GM19468 (cell line): ENCODE data around the gene XRCC5.
"Not testable (repeated sequence)": the region's sequence is repeated elsewhere in the genome, so short reads cannot be mapped to it uniquely, and the experiment has no call there.

Experiments used
- ATAC-seq: cut with Tn5 transposase; IDR thresholded peaks from one replicate; pipeline ENCODE4 v1.9.1; 2021; ENCODE audit warnings: mild to moderate bottlenecking, moderate library complexity, moderate number of reproducible peaks; ENCODE audit not compliant: unreplicated experiment; ENCODE audit errors: extremely low read depth

XRCC5 gene

DNA sequence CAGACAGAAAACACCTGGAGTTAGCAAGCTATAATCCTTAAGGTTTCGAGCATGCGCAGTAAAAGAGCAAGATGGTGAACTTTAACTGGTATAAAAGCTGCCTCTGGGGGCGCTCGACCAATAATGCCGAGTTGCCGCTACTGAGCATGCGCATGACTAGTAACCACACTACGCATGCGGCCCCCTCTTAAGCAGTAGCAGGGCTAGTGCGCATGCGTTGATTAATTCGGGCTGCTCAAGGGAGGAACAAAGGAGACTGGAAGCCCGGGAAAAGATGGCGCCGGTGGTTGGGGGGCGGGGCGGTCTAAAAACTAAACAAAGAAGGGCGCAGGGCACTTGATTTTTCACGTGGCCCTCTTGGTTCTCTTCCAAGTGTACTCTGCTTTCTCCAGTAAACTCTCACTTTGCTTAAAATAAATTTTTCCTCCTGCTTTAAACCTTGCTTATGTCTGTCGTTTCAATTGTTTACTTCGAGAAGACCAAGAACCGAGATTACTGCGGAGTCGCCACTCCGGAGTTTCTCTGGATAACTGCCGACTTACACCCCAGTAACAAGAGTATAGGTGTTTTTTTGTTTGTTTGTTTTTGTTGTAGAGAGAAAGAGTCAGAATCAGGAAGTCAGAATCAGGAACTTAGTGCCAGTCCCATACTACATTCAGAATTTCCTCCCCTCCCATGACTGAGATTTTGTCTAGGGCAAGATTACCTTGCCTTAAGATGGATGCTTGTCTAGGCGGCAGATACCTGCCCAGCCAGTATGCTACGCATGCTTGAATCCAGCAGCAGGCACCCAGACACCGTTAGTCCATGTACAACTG, 5.8 kb downstream of the XRCC5 start:
- ATAC-seq, result peak; percentile 17

DNA sequence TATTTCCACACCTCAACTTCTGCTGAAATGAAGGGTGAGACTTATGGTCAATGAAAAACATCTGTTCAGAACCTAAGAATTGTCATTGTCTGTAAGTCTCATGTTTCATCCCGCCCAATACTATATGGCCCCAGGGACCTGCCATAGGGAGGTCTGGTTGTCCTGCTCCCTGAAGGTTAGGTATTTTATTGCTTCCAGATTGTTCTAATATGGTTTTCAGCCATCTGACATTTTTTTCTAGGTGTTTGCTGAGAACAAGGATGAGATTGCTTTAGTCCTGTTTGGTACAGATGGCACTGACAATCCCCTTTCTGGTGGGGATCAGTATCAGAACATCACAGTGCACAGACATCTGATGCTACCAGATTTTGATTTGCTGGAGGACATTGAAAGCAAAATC, 7.3 kb downstream of the XRCC5 start:
- ATAC-seq, result no peak

DNA sequence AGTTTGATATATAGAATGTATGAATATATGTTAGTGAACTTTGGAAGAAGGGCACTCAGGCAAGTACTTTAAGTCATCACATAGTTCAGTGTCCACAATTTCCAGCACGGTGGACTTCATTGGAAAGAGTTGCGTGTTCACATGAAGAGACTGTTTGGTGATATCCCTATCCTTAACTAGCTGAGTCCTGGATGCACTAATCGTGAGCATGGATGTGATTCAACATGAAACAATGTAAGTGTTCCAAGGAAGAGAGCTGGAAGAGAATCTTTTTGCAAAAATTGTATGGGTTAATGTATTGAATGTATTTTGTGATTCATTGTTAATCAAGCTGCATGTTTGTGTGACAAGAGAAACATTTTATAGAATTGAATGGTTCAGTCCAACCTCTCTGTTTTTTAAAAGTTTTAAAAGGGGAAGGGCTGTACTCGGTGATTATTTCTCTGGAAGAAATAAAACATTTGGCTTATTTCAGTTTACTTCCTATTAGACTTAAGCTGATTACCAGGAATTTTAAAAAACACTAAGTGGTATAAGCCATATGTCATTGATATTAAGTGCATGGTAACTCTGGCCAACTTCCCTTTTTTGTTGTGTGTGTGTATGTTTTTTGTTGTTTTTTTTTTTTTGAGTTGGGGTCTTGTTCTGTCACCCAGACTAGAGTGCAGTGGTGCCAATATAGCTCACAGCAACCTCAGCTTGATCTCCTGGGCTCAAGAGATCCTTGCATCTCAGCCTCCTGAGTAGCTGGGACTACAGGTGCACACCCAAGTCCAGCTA, 8.6 kb downstream of the XRCC5 start:
- ATAC-seq, result no peak

DNA sequence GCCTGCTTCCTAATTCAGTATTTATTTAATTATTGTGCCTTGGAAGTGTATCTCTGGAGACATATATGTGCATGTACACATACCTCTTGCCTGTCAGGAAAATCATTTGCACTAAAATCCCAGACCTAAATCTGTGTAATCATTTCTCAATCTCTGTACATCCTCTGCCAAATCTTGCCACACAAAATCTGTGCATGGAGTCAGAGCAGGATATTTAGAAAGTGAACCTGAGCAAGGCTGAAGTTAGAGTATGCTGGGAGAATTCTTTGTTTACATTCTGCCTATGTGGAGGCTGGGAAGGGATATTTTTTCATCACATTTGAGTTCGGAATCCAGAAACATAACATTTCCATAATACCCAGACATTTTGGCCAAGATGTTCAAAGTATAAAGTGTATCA, 9.3 kb downstream of the XRCC5 start:
- ATAC-seq, result no peak

DNA sequence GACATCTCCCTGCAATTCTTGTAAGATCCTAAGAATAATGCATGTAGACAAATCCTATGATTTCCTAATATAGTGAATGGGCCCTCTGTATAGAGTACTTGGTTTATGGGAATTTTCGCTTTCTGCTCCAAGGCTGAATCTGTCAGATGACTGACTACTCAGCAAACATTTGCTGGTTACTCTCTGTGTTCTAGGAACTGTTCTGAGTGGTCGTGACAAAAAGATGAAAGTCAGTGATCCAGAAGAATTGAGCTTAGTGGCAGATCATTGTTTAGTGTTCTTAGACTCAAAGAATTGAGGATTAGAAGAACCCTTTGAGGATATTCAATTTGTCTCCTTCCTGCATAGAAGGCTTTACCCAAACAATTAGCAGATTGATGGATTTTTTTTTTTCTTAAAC, 10.0 kb downstream of the XRCC5 start:
- no peak for ATAC-seq

DNA sequence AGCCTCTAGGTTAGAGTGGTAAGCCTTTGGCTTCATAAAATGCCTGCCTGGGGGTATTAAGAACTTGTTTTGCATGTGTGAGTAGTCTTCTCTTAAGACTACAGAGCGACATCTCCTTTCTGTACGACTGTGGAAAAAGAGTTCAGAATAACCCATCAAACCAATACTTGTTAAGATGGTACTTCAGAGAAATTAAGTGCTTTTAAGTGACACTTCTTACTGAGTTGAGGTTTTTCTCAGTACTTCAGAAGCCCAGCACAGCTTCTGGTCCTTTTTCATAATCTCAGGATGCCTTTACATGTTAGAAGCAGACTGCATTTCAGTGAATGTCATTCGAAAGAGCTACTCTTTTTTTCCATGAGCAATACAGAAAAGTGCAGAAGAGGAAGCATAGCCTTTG, 10.8 kb downstream of the XRCC5 start:
- ATAC-seq, result no peak

DNA sequence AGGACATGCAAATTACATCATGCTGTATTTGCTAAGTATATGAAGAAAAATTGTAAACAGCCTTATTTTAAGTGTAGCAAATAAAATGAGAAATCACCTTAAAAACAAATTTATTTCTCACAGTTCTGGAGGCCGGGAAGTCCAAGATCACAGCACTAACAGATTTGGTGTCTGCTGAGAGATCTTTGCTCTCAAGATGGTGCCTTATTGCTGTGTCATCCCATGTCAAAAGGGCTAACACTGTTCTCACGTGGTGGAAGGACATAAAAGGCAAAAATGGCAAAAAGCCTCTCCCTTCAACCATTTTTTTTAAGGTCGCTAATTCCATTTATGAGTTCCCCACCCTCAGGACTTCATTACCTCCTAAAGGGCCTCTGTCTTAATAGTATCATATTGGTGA, 12.1 kb downstream of the XRCC5 start:
- ATAC-seq, result no peak

DNA sequence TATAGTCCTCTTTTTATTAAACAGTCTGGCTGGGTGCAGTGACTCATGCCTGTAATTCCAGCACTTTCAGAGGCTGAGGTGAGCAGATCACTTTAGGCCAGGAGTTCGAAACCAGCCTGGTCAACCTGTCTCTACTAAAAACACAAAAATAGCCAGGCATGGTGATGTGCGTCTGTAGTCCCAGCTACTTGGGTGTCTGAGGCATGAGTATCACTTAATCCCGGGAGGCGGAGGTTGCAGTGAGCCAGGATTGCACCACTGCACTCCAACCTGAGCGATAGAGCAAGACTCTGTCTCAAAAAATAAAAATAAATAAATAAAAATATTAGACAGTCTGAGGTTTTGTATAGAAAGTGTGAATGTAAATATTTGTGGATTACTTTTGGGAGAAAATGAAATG, 17.8 kb downstream of the XRCC5 start:
- ATAC-seq, result no peak

DNA sequence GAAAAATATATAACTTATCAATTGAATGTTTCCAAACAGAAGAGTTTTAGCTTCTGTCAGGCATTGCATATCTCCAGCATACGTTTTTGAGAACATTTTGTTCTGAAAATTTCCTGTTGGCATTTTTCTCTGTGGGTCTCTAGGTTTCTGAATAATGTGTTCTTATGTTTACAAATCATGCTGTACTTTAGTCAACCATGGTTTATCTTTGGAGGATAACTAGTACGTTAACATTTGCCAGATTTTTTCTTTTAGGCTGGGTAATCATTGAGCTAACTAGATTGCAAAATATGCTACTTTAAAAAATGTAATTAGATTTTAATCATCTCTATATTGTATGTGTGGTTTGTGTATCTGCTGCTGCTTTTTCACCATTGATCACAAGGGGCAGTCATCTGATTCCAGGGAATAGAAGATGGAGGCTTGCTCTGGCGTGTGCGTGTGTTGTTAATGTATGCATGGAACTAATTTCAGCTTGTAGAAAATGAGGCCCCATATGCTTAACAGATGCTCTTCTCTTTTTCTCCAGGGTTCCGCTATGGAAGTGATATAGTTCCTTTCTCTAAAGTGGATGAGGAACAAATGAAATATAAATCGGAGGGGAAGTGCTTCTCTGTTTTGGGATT, 21.3 kb downstream of the XRCC5 start:
- no peak for ATAC-seq

DNA sequence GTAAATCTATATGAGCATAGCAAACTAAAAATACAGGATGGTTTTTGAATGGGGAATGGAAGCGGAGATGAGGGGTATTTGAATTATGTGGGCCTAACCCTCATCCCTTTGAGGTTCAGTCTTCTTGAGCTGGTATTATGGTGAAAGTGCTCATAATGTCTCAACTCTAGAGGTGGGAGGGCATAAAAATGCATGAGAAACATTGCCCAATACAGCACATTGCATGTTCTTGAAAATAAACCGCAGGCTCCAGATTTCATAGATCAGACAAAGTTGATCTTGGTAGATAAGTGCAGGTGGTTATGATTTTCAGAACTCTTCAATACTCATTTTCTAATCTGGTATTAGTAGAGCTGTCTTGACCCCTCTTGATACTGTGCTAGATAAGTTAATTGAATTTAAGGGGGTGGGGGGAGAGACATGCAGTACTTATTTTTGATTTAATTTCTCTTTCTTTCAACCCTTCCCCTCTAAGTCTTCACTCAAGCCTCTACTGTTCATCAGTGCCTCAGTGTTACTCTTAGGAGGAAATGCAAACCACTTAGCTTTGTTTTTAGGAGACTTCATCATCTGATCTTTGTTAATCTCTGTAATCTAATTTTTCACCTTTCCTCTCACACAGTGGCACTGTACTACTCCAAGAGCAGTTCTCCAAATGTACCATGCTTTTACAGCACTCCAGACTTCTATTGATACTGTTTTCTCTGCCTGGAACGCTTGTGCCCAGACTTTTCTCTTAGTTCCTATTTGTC, 22.2 kb downstream of the XRCC5 start:
- ATAC-seq, result no peak

DNA sequence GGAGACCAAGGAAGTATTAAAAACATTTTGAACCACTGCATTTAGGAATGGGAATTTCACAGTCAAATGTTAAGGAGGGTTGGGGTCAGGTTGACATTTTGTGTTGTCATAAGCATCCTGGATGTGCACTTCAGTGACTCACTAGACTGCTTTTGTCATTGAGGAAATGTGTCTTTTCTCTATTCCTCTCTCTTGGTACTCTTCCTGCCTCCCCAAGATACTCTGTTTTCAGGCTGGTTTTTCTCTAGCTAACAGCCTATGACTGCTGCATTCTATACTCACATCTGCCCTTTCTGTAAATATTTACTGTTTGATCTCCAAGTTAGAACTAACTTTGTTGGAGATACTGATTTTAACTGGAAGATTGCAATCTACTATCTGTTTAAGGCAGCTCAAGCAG, 23.4 kb downstream of the XRCC5 start:
- no peak for ATAC-seq

DNA sequence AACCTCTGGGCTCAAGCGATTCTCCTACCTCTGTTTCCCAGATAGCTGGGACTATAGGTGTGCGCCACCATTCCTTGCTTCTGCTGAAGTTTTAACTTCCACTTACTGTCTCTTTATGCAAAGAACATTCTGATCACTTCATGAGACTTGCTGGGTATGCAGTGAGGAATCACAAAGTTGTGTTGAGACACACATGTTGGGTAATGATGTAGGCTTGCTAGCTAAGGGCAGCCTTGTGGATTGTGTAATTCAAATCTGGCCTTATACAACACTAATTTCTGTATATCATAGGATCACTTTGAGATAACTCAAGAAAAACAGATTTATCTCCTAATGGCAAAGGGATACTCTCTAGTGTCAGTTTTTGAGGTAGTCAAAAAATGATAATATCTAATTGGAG, 24.2 kb downstream of the XRCC5 start:
- no peak for ATAC-seq

DNA sequence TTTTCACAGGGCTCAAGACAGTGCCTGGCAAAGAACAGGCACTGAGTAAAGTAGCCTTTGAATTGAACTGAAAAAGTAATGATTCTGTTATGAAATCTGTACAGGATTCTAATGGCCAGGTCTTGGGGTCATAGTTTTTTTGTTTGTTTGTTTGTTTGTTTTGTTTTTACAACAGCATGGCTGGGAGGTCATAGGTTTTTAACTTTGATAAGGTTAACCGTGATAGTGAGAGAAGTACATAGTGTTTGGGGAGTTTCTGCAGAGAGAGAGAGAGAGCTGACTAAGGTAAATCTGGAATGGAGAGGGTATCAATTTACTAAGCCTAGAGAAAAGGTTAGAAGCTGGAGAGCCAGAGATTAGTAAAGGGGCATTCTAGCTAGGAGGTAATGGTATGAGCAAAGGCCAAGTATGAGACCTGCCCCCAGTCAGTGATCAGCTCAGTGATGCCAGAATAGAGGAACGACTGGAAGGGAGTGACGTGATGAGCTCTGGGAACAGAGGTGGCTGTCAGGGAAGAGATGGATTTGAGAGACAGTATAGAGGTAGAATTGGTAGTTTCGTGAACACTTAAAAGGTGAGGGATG, 25.9 kb downstream of the XRCC5 start:
- no peak for ATAC-seq

DNA sequence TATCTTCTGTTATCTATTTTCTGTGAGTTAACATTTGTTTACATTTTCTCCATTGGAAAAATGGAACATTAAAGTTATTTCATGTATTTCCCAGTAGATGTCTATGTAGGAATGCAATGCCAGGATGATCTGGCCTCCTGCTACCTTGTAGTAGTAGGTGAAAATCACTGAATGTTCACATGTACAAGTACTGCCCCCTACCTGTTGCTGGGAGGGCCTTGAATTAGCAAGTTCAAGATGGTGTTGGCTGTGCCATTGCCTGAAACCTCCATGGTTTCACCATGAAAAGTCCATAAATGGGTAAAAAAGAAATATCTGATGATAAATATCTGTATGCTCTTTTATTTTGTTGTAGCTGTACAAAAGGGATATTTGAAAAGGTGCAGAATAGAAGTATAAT, 30.7 kb downstream of the XRCC5 start:
- ATAC-seq, result no peak

DNA sequence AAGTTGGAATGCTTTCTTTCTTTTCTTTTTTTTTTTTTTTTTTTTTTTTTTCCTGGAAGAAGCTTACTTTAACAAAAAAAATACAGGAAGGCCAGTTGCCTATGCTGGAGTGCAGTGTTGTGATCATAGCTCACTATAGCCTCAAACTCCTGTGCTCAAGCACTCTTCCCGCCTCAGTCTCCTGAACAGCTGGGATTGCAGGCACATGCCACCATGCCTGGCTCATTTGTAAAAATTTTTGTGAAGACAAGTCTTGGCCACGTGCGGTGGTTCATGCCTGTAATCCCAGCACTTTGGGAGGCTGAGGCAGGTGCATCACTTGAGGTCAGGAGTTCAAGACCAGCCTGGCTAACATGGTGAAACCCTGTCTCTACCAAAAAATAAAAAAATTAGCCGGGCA, 32.4 kb downstream of the XRCC5 start:
- not testable (repeated sequence) for ATAC-seq

DNA sequence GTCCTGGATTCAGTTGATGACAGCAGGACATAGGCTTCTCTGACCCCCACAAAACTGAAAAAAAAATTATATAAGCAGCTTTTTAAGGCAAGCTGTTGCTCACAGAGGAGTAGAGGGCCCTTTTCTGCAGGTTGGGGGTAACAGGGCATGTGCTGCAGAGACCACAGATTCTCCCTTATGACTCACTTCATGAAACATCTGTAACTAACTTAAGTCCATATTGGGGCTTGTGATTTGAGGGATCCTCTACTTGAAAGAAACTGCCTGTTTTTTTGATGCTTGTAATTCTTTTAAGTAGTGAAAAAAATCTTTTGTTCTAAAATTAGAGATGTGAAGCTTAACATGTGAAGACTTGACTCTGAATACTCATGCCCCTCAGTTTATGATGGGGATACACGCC, 33.4 kb downstream of the XRCC5 start:
- peak; percentile 92 for ATAC-seq

DNA sequence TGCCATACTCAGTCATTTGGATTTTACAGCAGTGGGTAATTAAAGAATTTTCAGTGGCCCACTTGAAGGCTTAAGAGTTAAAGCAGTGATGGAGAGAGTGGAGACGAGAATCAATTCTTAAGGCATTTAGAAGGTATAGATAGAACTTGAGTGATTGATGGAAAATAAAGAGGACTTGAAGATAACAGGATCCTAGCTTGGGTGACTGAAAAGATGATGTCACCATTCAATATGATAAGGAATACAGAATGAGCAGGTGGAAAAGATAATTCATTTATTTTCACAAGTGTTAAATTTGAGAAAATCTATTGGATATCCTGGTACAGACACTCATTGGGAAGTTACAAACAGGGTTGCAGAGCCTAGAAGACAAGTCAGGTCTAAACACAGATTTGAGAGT, 35.2 kb downstream of the XRCC5 start:
- no peak for ATAC-seq

DNA sequence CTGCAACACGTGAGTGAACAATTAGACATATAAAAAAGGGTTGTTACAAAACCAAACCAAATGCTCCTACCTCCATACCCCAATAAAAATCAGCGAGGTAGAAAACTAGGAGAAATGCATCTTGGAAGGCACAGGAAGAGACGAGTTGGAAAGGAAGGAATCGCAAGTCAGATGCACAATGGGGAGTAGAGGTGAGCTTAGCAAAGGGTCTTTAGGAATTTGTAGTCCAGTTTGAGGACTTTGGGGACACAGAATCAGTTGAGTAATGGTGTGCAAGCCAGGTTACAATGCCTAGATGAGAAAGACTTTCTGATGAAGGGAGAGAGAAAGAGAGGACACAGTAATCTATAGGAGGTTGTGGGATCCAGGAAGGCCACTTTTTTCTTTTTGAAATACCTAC, 35.7 kb downstream of the XRCC5 start:
- ATAC-seq, result no peak

DNA sequence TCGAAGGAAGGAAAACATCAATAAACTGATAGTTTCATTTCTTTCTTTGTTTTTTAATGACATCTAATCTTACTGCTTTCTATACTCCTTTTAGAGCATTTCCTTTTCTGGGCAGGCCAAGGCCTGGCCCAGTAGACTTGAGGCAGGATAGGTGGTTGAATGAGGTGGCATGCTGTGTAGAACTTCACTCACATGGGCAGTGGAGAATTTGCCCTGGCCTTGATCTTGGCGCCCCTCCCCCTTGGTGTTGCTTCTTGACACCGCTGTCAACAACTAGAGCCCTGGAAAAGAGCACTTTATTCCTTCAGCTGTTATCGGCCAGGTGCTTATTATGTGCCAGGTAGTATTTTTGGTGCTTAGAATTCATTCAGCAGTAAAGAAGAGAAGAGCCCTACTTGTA, 37.4 kb downstream of the XRCC5 start:
- no peak for ATAC-seq
